NCI-H1092 treated with DMSO at 0.1 percent for 48 hours (cell line): ENCODE measurements around the gene RTL1.

Experiments used
- DNase-seq: peaks from one replicate; lab custom pipeline; 2025; lab: John Stamatoyannopoulos, UW

The RTL1 gene

GRCh38 chr14:100882026-100882967 lies 21.2 kb downstream of the RTL1 start:
- DNase-seq = no peak

GRCh38 chr14:100881211-100882025 lies 22.1 kb downstream of the RTL1 start:
- DNase-seq = no peak

- no peak for DNase-seq
Observed at GRCh38 chr14:100880271-100881101, 23.0 kb downstream of the RTL1 start.

GRCh38 chr14:100879782-100880181 lies 23.7 kb downstream of the RTL1 start:
- DNase-seq = no peak

GRCh38 chr14:100879194-100879593 lies 24.3 kb downstream of the RTL1 start:
- DNase-seq = no peak

GRCh38 chr14:100878271-100879146 lies 25.0 kb downstream of the RTL1 start:
- no peak for DNase-seq

- DNase-seq = no peak
Observed at GRCh38 chr14:100875861-100876590, 27.5 kb downstream of the RTL1 start.

GRCh38 chr14:100875126-100875525 lies 28.4 kb downstream of the RTL1 start:
- no peak for DNase-seq

GRCh38 chr14:100874411-100875091 lies 29.0 kb downstream of the RTL1 start:
- no peak for DNase-seq

GRCh38 chr14:100874051-100874410 lies 29.5 kb downstream of the RTL1 start:
- DNase-seq = no peak

- no peak for DNase-seq
Observed at GRCh38 chr14:100873096-100873482, 30.4 kb downstream of the RTL1 start.

GRCh38 chr14:100872259-100873095 lies 31.0 kb downstream of the RTL1 start:
- no peak for DNase-seq

- DNase-seq = no peak
Observed at GRCh38 chr14:100871234-100872186, 32.0 kb downstream of the RTL1 start.

GRCh38 chr14:100868621-100869370 lies 34.7 kb downstream of the RTL1 start:
- DNase-seq = no peak

GRCh38 chr14:100867631-100868315 lies 35.7 kb downstream of the RTL1 start:
- no peak for DNase-seq
